HG03558 (cell line): ENCODE measurements around the gene PKN2.

Experiments used
- ATAC-seq: cut with Tn5 transposase; IDR thresholded peaks from one replicate; pipeline ENCODE4 v1.9.1; 2021; ENCODE audit warnings: moderate number of reproducible peaks; ENCODE audit not compliant: unreplicated experiment; ENCODE audit errors: extremely low read depth

PKN2 gene

DNA sequence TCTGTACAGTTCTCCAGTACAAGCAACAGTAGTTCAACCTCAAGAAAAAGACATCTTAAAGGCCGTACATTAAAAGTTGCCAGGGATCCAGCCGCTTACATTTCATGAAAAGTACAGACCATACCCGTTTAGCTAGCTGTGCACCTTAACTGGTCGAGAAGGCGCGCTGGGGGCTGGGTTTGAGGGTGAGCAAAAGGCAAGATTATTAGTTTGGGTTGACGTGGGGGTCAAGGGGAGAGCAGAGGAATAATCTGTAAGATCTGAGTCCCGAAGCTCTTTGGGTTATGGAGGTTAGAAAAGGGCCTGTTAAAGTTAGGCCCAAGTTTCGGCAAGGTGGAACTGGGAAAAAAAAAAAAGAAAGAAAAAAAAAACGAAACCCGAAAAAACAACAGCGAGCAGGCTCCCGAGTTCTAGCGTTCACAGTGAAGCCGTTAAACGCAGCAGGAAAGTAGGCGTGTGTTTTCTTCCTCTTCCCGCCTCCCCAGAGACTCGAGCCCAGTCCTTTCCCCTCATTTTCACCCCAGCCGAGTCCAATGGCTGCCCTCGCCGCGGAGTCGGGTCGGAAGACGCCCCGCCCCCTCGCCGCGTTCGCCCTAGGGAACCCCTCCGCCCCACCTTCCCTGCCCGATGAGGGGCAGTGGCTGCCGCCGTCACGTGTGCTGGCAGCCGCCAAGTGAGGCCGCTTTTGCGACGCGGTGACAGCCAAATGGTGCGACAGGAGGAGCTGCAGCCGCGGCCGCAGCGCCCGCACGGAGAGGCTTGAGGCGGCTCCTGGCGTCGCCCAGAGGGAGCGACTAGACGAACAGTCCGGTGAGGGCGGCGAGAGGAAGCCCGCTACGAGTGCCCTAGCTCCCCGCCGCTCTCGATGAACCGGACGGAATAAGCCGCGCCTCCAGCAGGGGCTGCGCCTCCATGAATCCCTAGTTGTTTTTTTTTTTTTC lies at the start of gene PKN2:
Gene PKN2 (plus strand): TSS at position 733 of the 941 bp plus-strand sequence. CDS start 308 bp downstream, outside the sequence.
- peak; percentile 73 for ATAC-seq

DNA sequence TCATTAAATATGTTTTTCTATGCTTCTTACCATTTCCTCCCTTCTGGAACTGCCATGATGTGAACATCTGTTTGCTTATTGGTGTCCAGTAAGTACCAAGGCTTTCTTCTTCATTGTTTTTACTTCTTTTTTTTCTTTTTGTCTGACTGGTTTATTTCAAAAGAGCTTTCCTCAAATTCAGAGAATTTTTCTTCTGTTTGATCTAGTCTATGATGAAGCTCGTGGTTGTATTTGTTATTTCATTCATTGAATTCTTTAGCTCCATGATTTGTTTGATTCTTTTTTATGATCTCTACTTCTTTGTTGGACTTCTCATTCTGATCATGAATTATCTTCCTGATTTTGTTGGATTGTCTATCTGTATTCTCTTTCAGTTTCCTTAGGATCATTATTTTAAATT lies 49.5 kb upstream of the PKN2 start:
- no peak for ATAC-seq

DNA sequence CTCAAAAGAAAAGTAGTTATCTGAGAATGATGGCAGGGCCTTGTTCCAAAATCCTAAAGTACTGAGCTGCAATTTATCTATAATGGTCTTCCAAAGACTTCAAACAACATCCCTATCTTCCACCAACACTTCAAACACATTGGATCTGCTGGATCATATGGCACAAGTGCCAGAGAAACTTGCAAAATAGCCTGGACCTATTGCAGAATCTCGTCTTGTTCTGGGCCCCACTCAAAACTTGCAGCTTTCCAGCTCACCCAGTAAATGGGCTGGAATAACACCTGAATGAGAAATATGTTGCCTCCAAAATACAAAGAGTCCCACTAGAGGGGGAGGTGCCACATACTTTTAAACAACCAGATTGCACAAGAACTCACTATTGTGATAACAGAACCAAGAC lies 44.0 kb upstream of the PKN2 start:
- ATAC-seq = no peak

DNA sequence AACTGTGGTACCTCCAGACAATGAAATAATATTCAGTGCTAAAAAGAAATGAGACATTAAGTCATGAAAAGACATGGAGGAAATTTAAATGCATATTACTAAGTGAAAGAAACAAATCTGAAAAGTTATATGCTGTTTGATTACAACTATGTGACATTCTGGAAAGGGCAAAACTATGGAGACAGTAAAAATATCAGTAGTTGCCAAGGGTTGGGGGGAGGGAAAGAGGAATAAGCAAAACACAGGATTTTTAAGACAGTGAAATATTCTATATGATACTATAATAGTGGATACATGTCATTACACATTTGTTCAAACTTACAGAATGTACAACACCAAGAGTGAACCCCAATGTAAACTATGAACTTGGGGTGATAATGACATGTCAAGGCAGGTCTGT lies 38.2 kb upstream of the PKN2 start:
- no peak for ATAC-seq

DNA sequence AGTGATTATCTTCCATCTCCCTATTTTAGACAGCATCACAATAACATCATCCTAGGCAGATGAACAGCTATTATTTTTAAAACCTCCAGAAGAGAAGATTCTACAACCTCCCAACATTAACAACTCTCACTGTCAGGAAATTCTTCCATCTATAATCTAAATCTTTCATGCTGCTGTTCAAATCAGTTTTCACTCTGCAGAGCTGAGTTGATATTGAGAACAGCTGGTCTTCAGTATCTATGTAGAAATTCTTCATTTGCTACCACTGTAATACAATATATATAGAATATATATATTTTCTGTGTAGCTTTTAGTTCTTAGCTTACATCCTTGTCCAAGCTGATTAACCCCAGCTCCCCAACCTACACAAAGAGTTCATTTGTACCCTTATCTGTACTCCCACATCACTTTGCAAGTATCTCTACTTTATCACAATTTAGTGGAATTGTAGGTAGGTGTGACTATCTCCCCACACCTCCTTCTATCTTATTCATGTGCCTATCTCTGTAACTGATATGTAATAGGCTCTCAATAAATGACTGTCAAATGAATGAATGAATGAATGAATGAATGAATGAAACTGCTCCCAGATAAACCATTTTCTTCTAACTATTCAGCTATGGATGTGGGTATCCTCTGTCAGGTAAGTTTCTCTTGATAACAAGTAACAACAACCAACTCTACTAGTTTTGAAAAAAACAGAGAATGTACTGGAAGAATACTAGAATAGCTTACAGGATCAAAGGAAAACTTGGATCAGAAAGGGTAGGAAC lies 37.4 kb upstream of the PKN2 start:
- no peak for ATAC-seq

DNA sequence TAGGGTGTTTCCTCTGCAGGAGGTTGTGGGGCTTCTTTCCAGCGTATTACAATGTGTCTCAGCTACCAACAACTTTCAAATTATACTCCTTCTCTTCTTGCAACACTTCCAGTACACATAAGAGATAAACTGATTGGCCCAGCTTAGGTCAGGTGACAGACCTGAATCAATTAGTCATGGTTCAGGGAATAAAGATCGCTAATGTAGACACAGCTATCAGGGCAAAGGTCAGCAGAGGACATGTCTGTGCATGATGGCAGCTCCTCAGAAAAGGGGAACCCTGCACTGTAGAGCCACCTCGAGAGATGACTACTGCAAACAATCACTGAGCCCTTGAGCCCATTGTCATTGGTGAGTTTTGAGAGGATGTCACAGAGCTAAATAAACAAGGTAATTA lies 36.8 kb upstream of the PKN2 start:
- ATAC-seq = no peak

DNA sequence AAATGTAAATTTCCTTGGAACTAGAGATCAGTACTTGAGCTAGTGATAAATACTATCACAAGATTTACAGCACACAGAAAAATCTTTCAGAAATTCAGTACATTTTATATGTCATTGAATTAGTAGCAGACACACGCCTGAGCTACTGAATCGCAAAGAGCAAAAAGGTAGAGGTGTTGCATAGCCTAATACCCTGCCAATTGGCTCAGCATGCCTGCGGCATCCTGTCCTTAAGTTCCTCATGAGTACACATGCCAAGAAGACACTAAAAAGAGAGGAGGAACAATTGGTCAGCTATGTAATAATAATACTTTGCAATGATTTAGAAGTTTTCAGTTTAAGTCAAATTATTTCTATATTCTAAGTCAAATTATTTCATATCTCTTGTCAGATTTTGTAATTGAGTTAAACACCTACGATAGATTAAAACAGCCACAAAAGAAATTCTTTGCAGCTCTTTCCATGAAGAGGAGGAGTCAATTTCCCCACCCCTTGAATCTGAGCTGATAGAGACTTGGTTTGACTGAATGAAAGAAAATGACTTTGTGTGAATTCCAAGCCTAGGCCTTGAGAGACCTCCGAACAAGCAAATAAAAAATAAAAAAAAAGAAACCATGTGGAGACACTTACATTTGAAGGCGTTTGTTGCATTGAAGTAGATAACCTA lies 36.2 kb upstream of the PKN2 start:
- ATAC-seq = no peak

DNA sequence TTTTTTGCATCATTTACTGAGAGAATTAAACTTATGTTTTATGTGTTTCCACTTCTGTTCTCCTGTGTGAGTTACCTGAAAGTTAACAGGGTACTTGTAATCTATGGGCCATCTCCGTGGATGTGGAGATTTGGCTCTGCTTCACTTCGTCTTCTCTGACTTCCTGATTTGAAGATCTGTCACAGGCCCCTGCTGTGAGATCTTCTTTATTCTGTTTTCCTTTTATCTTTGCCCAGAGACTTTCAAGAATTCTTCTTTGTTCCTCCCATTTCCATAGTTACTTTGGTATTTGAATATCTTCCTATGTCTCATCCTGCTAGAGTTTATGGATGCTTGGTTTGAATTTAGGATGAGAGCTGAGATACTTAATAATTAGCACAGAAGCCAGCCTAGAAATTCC lies 35.4 kb upstream of the PKN2 start:
- ATAC-seq = no peak

DNA sequence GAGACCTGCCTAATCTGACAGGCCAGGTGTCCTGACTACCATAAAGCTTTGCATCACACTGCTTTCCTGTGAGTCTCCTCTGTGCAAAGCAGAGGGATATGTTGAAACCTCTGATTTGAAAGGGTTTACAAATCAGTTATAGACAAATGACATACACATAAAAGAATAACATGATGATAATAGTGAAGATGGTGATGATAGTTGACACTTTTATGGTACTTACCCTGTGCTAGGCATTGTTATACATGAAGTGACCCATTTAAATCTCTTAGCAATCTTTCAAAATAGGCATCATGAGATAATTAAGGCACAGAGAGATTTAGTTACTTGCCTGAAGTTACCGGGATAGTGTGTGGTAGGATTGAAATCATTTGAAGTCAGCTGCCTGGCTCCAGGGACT lies 34.1 kb upstream of the PKN2 start:
- no peak for ATAC-seq

DNA sequence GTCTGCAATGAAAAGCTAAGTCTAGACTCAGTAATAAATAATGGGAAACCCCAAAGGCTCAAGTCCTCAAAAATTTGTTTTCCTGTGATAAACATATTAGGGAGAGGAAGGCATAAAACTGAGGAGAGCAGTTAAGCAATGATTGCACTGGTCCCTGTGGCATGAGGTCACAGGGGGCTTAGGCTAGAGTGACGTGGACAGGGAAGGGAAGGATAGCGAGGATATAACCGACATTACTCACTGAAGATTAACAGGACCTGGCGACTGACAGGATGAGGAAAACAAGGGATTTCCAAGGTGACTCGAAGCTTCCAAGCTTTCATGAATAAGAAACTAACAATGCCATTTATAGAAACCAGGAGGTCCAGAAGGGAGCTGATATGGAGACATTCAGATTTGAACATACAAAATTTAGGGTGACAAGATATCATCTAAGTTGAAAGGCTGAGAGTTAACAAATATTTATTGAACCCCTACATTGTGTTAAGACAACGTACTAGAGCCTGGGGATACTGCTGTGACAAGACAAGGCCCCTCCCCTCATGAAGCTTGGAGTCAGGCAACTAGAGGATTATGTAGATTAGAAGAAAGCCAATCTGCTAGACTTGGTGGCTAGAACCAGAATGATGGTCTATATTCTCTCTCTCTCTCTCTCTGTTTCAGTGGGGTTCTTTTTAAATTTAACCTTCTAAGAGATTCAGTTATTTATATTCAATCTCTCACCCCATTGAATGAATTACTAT lies 33.2 kb upstream of the PKN2 start:
- ATAC-seq = no peak

DNA sequence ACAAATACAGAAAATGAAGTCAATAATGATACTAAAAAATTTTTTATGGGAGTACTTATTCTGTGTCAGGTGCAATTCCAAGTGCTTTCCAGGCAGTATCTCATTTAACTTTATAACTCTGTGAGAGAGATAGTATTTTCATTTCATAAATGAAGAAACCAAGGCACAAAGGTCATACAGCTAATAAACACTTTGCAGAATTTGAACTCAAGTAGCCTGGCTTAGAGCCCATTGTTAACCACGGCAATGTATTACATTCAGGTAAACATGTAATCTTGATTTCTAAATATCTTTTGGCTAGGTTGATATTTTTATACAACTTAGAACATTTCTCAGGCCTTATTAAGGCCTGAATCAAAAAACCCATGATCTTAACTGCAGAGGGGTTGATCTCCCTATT lies 28.9 kb upstream of the PKN2 start:
- ATAC-seq = no peak

DNA sequence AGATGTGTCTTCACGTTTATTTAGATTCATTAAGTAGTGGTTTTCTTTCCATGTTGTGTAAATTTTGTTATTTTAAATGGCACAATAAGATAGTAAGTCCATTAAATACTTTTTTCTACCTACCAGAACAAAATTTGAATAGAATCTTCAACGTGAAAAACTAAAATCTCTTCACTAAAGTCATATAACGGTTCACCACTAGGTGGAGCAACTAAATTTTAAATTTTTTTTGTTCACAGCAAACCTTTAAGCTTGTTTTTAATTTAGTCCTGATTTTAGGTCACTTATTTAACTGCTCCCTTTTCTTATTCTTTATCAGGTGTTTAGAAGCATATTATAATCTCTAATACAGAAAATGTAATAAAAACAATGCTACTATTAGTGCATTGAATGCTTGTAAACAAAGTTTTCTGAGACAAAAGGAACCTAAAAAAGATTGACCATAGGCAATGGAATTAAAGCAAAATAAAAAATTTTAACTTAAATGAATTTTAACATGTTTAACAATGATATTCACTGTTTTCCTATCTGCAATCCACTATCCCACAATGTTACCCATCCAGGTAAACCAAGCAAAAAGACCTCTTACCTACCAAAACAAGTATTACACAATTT lies 28.3 kb upstream of the PKN2 start:
- ATAC-seq = no peak

DNA sequence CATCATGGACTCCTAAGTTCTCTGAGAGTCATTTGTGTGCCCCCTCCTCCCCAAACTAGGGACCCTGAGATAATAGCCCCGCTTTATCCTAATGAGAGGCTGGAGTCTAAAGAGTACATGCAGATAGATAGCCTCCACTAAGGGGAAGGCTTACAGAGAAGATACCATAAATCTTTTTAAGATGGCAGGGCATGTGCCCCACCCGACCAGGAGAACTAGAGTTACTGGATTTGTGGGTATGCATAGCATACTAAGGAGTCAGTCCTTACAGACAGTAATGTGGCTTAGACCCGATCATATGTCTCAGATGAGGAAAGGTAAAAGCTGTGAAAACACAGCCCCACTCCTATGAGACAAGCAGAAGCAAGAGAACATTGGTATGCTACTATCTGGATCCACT lies 25.7 kb upstream of the PKN2 start:
- ATAC-seq = no peak

DNA sequence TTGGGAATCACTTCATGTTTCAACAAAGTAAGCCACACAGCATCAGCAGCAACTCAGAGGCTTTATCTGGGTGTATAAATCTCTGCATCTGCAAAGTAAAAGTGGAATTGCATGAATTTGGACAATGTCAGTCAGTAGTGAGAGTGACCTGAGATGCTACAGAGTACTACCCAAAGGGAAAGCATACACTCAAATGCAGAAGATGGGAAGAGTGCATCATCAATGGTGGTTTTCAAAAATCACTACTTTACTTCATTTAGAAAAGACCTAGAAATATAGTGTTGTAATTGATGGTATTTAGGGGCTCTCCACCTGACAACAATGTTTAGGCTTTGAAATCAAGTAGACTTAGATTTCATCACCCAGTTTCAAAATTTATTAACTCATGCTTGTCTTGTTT lies 24.5 kb upstream of the PKN2 start:
- no peak for ATAC-seq

DNA sequence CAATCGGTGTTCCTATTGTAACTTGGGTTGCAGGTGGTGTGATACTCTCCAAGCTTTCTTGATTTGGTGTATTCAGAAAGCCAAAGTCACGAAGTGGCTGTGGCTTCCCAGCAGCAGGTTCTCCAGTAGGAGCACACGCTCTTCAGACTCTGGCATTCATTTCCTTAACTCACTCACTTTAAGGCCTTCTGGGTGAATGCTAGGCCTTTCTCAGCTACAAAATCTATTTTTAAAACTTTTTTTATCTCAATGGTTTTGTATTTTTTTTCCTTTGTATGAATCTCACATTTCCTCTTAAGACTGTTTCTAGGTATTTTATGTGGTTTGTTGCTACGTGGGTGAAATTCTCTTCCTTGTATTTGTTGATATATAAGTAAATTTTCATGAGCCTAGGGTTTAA lies 22.9 kb upstream of the PKN2 start:
- no peak for ATAC-seq

DNA sequence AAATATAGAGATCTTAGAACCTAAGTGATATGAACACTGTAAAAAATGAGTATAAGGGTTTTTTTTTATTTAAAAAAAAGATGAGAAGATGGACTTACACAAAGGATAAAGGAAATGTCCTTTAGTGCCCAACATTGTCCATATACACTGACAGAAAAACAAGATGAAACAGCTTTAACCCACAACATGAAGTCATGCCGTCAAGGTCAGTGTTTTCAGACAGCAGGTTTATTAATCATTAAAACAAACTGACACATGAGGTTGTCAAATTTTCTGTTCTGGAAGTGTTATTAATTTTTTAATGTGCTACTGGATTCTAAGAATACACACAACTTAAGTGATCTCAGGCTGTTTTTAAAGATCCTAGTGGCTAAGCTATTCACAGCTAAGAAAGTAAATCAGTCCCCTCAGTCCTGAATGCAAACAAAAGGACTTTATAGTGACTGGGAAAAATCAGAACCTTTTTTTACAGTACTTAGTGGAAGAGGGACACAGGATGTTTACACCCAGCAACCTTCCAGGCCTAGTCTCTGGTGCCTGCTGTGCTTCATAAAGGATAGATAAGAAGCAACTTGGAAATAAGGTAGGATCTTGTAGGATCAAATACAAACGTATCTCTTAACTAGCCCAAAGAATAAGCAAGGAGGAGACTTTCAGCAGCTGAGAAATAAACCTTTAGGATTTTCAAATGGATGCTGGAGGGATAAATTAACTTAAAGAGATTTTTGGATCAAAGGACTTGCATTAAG lies 21.9 kb upstream of the PKN2 start:
- ATAC-seq = no peak

DNA sequence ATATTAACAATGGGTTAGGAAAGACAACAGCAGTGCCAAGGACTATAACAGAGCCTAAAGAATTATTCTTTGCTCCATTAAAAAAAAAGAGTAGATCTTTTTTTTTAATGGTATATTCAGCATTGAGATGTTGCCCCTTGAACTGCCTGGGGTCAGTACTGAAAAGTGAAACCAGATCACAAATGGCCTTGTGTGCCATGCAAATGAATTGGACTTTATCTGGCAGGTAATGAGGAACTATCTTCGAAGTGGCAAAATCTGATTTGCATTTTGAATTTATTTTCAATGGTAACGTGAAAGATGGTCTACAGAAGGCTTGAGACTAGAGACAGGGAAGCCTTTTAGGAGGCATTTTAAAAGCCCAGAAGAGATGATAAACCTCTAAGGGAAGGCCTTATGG lies 21.4 kb upstream of the PKN2 start:
- no peak for ATAC-seq

DNA sequence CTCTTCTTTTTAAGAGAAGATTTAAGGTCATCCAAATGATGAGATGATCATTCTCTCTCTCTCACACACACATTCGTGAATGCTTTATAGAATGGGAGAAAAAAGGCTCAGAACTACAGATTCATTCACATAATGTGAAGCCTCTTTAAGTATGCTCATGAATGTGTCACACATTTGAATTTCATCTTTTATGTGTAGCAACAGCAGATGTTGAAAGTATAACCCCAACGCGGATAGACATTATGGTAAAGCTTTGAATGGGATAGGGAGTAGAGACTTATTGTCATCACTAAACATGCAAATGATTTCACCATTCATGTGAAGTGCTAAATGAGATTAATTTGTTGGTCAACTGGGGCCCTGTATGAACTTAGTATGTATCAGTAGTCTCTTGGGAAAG lies 15.7 kb upstream of the PKN2 start:
- ATAC-seq = no peak

DNA sequence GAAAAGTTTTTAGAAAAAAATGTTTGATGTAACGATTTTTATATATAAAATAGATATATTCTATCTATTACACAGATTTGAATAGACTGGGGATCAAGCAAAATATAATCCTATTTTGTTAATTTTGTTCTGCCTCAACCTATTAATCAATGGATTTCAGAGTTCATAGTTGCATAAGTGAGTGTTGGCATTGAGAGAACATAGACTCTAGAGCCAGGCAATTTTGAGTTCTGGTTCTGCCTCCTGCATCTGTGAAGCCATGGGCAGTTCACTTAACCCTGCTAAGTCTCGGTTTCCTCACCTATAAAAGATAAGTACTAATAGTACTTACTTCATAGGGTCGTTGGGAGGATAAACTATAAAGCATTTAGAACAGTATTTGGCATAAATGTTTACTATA lies 13.6 kb upstream of the PKN2 start:
- no peak for ATAC-seq
